Activated B cell treated with CpG ODN at 0.5 μM for 24 hours (primary cell): ENCODE data around the gene SLC25A25. TPM values are rescaled to one million over a fixed set of nuclear protein-coding genes. Genes with fewer than 3 reads are reported as not detected.
A peak's percentile ranks its signal among the peaks of the same experiment; 100 is the strongest.

ENCODE experiments used
- ATAC-seq: fragments of 200-7000 bp; cut with Tn5 transposase; one replicate; pipeline ENCODE4 v1.10.0; 2021; ENCODE audit warnings: low read depth, mild to moderate bottlenecking, moderate library complexity
- CTCF ChIA-PET: fragments of 350-600 bp; sonication (Branson Sonifier 250); formaldehyde crosslinking; loops from one replicate; lab custom pipeline; 2021; ENCODE audit warnings: antibody characterized with exemption; lab: Charles Lee
- POLR2A ChIA-PET: fragments of 350-600 bp; sonication (Branson Sonifier 250); formaldehyde crosslinking; loops from one replicate; lab custom pipeline; 2021; ENCODE audit warnings: antibody characterized with exemption; lab: Charles Lee
- DNase-seq: peaks from one replicate; pipeline ENCODE4 v3.0.0; 2022
- H3K27ac Mint-ChIP-seq: one replicate; pipeline ENCODE4 v1.8.0; 2020; ENCODE audit warnings: mixed read lengths
- H3K27me3 Mint-ChIP-seq: one replicate; pipeline ENCODE4 v1.8.0; 2021; ENCODE audit warnings: mixed read lengths
- H3K36me3 Mint-ChIP-seq: one replicate; pipeline ENCODE4 v1.8.0; 2021; ENCODE audit warnings: low read depth, mixed read lengths
- H3K4me1 Mint-ChIP-seq: one replicate; pipeline ENCODE4 v1.8.0; 2021; ENCODE audit warnings: mixed read lengths
- H3K4me3 Mint-ChIP-seq: one replicate; pipeline ENCODE4 v1.8.0; 2020; ENCODE audit warnings: mild to moderate bottlenecking, mixed read lengths
- H3K9me3 Mint-ChIP-seq: one replicate; pipeline ENCODE4 v1.8.0; 2020; ENCODE audit warnings: mixed read lengths
- CTCF ChIP-seq: fragments of 200-600 bp; IDR thresholded peaks from one replicate; pipeline ENCODE4 v1.8.0; 2022; ENCODE audit warnings: antibody characterized with exemption, mild to moderate bottlenecking
- intact Hi-C: fragments of 100-400 bp; cut with micrococcal nuclease; formaldehyde crosslinking; loops from one replicate; pipeline ENCODE4 v1.15.1; 2024
- total RNA-seq: library from RNA; stranded (reverse); gene quantifications from 2 replicates; pipeline ENCODE4 v1.2.3, GENCODE V29; 2022

Gene SLC25A25
- total RNA-seq, 1 donor from 2014 or later, result 9.4 TPM

DNA sequence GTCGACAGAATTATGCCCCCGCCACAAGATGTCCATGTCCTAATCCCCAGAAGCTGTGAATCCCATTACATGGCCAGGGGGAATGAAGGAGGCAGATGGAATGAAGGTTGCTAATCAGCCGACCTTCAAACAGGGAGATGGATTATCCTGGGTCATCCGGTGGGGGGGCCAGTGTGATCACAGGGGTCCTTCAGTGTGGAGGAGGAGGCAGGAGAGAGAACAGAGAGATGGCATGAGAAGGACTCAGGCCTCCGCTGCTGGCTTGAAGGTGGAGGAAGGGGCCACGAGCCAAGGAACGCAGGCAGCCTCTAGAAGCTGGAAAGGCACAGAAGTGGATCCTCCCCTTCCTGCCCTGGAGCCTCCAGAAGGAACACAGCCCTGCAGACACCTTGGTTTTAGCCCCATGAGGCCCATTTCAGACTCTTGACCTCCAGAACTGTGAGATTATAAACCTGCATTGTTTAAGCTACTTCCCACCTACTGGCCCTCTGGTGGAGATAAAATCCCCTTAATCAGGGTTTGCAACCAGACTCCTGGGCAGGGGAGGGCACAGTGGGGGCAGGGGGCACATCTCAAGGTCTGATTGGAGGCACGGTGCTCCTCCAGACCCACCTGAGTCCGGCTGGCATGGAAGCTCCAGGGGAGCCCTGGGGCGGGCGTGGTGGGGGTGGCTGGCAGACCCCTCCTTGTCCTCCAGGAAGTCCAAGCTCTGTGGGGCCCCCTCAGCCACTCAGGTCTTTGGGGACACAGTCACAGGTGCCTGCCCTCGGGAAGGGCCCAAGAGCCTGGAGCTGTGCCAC, 45.7 kb downstream of the SLC25A25 start:
- no peak overlapping the region for H3K4me3 Mint-ChIP-seq

GRCh38 chr9:128114326-128115186, 46.5 kb downstream of the SLC25A25 start:
- CTCF ChIA-PET, result interaction anchor here (0.5 to 4.3 kb wide), 4 partner anchors 21 to 430 kb away, joined by 3 to 32 read pairs (median 4); no protein-coding TSS in a partner anchor
- H3K4me1 Mint-ChIP-seq, result peaks cover 42% of the 10 kb centered on the region
- H3K27ac Mint-ChIP-seq, result peak overlapping the region; percentile 92
- DNase-seq (no peak), ATAC-seq (no peak)
- H3K27me3 Mint-ChIP-seq, result no peaks in the 10 kb centered on the region
- H3K4me3 Mint-ChIP-seq, result no peak overlapping the region
- peaks cover 31% of the 10 kb centered on the region for H3K36me3 Mint-ChIP-seq
- intact Hi-C loops, result loop anchor here (1.0 to 5.0 kb wide), 4 partner anchors 14 to 132 kb away; partner anchors contain the start of gene EEIG1
- no peak for TF ChIP-seq CTCF
- POLR2A ChIA-PET, result interaction anchor here (0.6 to 2.2 kb wide), 13 partner anchors 20 to 208 kb away, joined by 3 to 15 read pairs (median 6); partner anchors contain the start of genes BBLN, EEIG1 and NAIF1
- H3K9me3 Mint-ChIP-seq, result no peaks in the 10 kb centered on the region

More for the DNA sequence above, 45.7 kb downstream of the SLC25A25 start:
- CTCF ChIA-PET, result interaction anchor here (1.7 to 4.3 kb wide), 2 partner anchors 20 to 79 kb away, joined by 4 to 32 read pairs; no protein-coding TSS in a partner anchor
- POLR2A ChIA-PET, result interaction anchor here (0.7 to 1.8 kb wide), 6 partner anchors 15 to 207 kb away, joined by 3 to 7 read pairs (median 4); no protein-coding TSS in a partner anchor
- H3K27ac Mint-ChIP-seq, result peak overlapping the region; percentile 61
- ATAC-seq (no peak), DNase-seq (no peak)
- H3K27me3 Mint-ChIP-seq, result no peaks in the 10 kb centered on the region
- H3K4me1 Mint-ChIP-seq, result peaks cover 42% of the 10 kb centered on the region
- peaks cover 36% of the 10 kb centered on the region for H3K36me3 Mint-ChIP-seq
- TF ChIP-seq CTCF, result no peak
- intact Hi-C loops, result no loop called here
- no peaks in the 10 kb centered on the region for H3K9me3 Mint-ChIP-seq

- Mint-ChIP-seq H3K27me3 (no peaks in the 10 kb centered on the region), H3K36me3 (peaks cover 29% of the 10 kb centered on the region), H3K4me1 (peaks cover 42% of the 10 kb centered on the region), H3K27ac (peak overlapping the region; percentile 92), H3K9me3 (no peaks in the 10 kb centered on the region), H3K4me3 (peak overlapping the region; percentile 71)
- CTCF ChIA-PET, result interaction anchor here (0.5 to 4.3 kb wide), 7 partner anchors 22 to 431 kb away, joined by 3 to 39 read pairs (median 7); no protein-coding TSS in a partner anchor
- POLR2A ChIA-PET, result interaction anchor here (0.5 to 3.4 kb wide), 22 partner anchors 10 to 344 kb away, joined by 3 to 16 read pairs (median 5); partner anchors contain the start of genes BBLN, EEIG1, GOLGA2 and NAIF1
- peak; percentile 93 for ATAC-seq
- TF ChIP-seq CTCF, result no peak
- DNase-seq, result peak; percentile 60
- intact Hi-C loops, result loop anchor here (1.0 to 5.0 kb wide), 4 partner anchors 13 to 133 kb away; partner anchors contain the start of gene EEIG1
Observed at GRCh38 chr9:128115187-128116103, 47.4 kb downstream of the SLC25A25 start.
